HG03108 (cell line): ENCODE results near the gene AFG3L2.

Source experiments
- ATAC-seq: cut with Tn5 transposase; IDR thresholded peaks from one replicate; pipeline ENCODE4 v1.9.1; 2021; ENCODE audit warnings: moderate library complexity; ENCODE audit not compliant: unreplicated experiment

The AFG3L2 gene

GRCh38 chr18:12327510-12328178, 49.4 kb downstream of the AFG3L2 start:
- ATAC-seq, result peak; percentile 52

- no peak for ATAC-seq
These were observed 50.1 kb downstream of the AFG3L2 start for GRCh38 chr18:12326711-12327460.

- no peak for ATAC-seq
These were observed 51.2 kb downstream of the AFG3L2 start for GRCh38 chr18:12325726-12326245.

GRCh38 chr18:12324991-12325725, 51.9 kb downstream of the AFG3L2 start:
- ATAC-seq, result no peak

- ATAC-seq, result peak; percentile 74
These were observed 55.7 kb downstream of the AFG3L2 start for GRCh38 chr18:12321333-12321732.

GRCh38 chr18:12318857-12319256, 58.2 kb downstream of the AFG3L2 start:
- no peak for ATAC-seq

GRCh38 chr18:12318334-12318697, 58.7 kb downstream of the AFG3L2 start:
- no peak for ATAC-seq

- ATAC-seq, result no peak
These were observed 59.2 kb downstream of the AFG3L2 start for GRCh38 chr18:12317664-12318333.

- ATAC-seq, result no peak
These were observed 61.1 kb downstream of the AFG3L2 start for GRCh38 chr18:12315911-12316310.

GRCh38 chr18:12315490-12315889, 61.5 kb downstream of the AFG3L2 start:
- ATAC-seq, result no peak

- ATAC-seq, result peak; percentile 42
These were observed 62.3 kb downstream of the AFG3L2 start for GRCh38 chr18:12314591-12315305.

GRCh38 chr18:12313530-12314245, 63.3 kb downstream of the AFG3L2 start:
- no peak for ATAC-seq

- no peak for ATAC-seq
These were observed 64.1 kb downstream of the AFG3L2 start for GRCh38 chr18:12312976-12313375.

GRCh38 chr18:12310762-12311161, 66.3 kb downstream of the AFG3L2 start:
- ATAC-seq, result no peak

GRCh38 chr18:12309683-12310198, 67.3 kb downstream of the AFG3L2 start:
- ATAC-seq, result no peak

GRCh38 chr18:12308386-12309100, 68.5 kb downstream of the AFG3L2 start:
- ATAC-seq, result peak; percentile 34

GRCh38 chr18:12307701-12308385, 69.2 kb downstream of the AFG3L2 start, which contains the start of gene TUBB6:
TSS of gene TUBB6 (plus strand) at chr18:12308241. CDS start at chr18:12308293, 52 bp downstream.
- ATAC-seq, result peak; percentile 48
